Hepatocyte (in vitro differentiated cells): ENCODE measurements around the gene MYH7. TPM values are rescaled to one million over a fixed set of nuclear protein-coding genes. Genes with fewer than 3 reads are reported as not detected.

ENCODE experiments used
- DNase-seq: peaks from one replicate; pipeline ENCODE4 v3.0.0-alpha.2; 2016; ENCODE audit warnings: low spot score
- H2AFZ ChIP-seq: fragments of 200-600 bp; sonication (generic); 2 replicates; pipeline ENCODE4 v1.6.0; 2016; ENCODE audit warnings: antibody characterized with exemption, mild to moderate bottlenecking
- H3K27ac ChIP-seq: fragments of 200-600 bp; sonication (generic); 2 replicates; pipeline ENCODE4 v1.5.1; 2016; ENCODE audit warnings: mild to moderate bottlenecking
- H3K27me3 ChIP-seq: fragments of 200-600 bp; sonication (generic); 2 replicates; pipeline ENCODE4 v1.6.1; 2016
- H3K36me3 ChIP-seq: fragments of 200-600 bp; sonication (generic); replicated peaks from 2 replicates; pipeline ENCODE4 v1.5.1; 2016; ENCODE audit warnings: low read depth; ENCODE audit not compliant: insufficient read depth
- H3K4me1 ChIP-seq: fragments of 200-600 bp; sonication (generic); 2 replicates; pipeline ENCODE4 v1.5.1; 2016; ENCODE audit warnings: mild to moderate bottlenecking, moderate library complexity; ENCODE audit not compliant: insufficient read depth
- H3K4me2 ChIP-seq: fragments of 200-600 bp; sonication (generic); 2 replicates; pipeline ENCODE4 v1.6.0; 2016
- H3K4me3 ChIP-seq: fragments of 200-600 bp; sonication (generic); 2 replicates; pipeline ENCODE4 v1.5.1; 2016; ENCODE audit warnings: mild to moderate bottlenecking
- H3K79me2 ChIP-seq: fragments of 200-600 bp; sonication (generic); 2 replicates; pipeline ENCODE4 v1.6.0; 2017; ENCODE audit warnings: mild to moderate bottlenecking
- H3K9me2 ChIP-seq: fragments of 200-600 bp; sonication (generic); replicated peaks from 2 replicates; pipeline ENCODE4 v1.6.0; 2017; ENCODE audit warnings: mild to moderate bottlenecking; ENCODE audit not compliant: insufficient read depth
- H3K9me3 ChIP-seq: fragments of 200-600 bp; sonication (generic); 2 replicates; pipeline ENCODE4 v1.5.1; 2016; ENCODE audit warnings: low read depth, mild to moderate bottlenecking
- H4K20me1 ChIP-seq: fragments of 200-600 bp; sonication (generic); 2 replicates; pipeline ENCODE4 v1.6.0; 2016; ENCODE audit warnings: mild to moderate bottlenecking; ENCODE audit not compliant: insufficient read depth, poor library complexity, severe bottlenecking
- EZH2 ChIP-seq: fragments of 200-600 bp; sonication (generic); IDR thresholded peaks from 2 replicates; pipeline ENCODE4 v1.6.1; 2016; ENCODE audit warnings: antibody characterized with exemption, mild to moderate bottlenecking, borderline replicate concordance
- EZH2phosphoT487 ChIP-seq: fragments of 200-600 bp; sonication (generic); IDR thresholded peaks from one replicate; pipeline ENCODE4 v1.6.1; 2018; ENCODE audit warnings: antibody characterized with exemption, mild to moderate bottlenecking, low read depth, moderate library complexity; ENCODE audit not compliant: unreplicated experiment, severe bottlenecking
- WGBS: methylation state at CpG from one replicate; pipeline ENCODE4 v1.1.6; 2016; ENCODE audit warnings: low lambda C conversion rate; ENCODE audit errors: missing lambda C conversion rate; 5-methylcytosine and 5-hydroxymethylcytosine counted together
- polyA plus RNA-seq: library from polyadenylated mRNA; unstranded; fragments of >200 nt; fragmentation: Nextera tagmentation; extraction: Ambion mirVana; gene quantifications from 2 replicates; pipeline ENCODE4 v1.2.1, GENCODE V29; 2016
- total RNA-seq: library from RNA; depleted of rRNA; stranded (reverse); fragments of >200 nt; gene quantifications from 2 replicates; pipeline ENCODE4 v1.2.3, GENCODE V29; 2014
- TF ChIP-seq, protein P1 (sequence below): fragments of 200-600 bp; sonication (generic); IDR thresholded peaks from 2 replicates; pipeline ENCODE4 v1.5.1; 2016; ENCODE audit warnings: antibody characterized with exemption, mild to moderate bottlenecking; ENCODE audit not compliant: poor library complexity

MYH7 gene
- total and polyA plus RNA-seq, 2 experiments from 2014 or later: not detected

DNA sequence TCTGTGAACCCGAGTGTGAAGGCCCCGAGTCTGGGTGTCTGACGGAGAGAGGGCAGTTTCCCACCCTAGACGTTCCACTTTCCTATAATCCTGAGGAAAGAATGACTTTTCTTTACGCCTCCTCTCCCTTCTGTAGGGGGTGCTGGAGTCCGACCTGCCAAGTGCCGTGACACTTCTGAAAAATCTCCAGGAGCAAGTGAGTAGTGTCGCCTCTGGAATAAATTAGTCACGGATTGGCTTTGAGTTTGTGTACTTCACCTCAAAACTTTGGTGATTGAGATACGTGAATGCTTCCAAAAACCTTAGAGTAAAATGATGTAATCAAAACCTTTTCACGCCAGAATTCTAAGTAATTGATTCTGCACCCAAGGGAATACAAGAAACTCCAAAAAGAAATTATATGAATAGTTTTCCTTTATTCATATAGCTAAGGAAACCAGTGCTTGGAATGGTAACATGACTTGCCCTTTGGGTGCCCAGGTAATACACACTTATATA, 34.5 kb upstream of the MYH7 start:
- Histone ChIP-seq H4K20me1 (no peaks in the 10 kb centered on the region), H3K4me3 (peak overlapping the region; percentile 36), H3K27ac (peak overlapping the region; percentile 73), H3K27me3 (no peaks in the 10 kb centered on the region), H3K36me3 (no peaks in the 10 kb centered on the region), H3K79me2 (peaks cover 17% of the 10 kb centered on the region), H3K9me3 (no peaks in the 10 kb centered on the region), H3K9me2 (no peaks in the 10 kb centered on the region), H3K4me1 (peaks cover 6% of the 10 kb centered on the region), H3K4me2 (peak overlapping the region; percentile 88), H2AFZ (peak overlapping the region; percentile 19)
- WGBS: 10% methylated on average over 11 of the region's 11 CpGs
- peak; percentile 19 for DNase-seq
- TF ChIP-seq, protein P1, sequence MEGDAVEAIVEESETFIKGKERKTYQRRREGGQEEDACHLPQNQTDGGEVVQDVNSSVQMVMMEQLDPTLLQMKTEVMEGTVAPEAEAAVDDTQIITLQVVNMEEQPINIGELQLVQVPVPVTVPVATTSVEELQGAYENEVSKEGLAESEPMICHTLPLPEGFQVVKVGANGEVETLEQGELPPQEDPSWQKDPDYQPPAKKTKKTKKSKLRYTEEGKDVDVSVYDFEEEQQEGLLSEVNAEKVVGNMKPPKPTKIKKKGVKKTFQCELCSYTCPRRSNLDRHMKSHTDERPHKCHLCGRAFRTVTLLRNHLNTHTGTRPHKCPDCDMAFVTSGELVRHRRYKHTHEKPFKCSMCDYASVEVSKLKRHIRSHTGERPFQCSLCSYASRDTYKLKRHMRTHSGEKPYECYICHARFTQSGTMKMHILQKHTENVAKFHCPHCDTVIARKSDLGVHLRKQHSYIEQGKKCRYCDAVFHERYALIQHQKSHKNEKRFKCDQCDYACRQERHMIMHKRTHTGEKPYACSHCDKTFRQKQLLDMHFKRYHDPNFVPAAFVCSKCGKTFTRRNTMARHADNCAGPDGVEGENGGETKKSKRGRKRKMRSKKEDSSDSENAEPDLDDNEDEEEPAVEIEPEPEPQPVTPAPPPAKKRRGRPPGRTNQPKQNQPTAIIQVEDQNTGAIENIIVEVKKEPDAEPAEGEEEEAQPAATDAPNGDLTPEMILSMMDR: no peak
- TF ChIP-seq EZH2phosphoT487: no peak

DNA sequence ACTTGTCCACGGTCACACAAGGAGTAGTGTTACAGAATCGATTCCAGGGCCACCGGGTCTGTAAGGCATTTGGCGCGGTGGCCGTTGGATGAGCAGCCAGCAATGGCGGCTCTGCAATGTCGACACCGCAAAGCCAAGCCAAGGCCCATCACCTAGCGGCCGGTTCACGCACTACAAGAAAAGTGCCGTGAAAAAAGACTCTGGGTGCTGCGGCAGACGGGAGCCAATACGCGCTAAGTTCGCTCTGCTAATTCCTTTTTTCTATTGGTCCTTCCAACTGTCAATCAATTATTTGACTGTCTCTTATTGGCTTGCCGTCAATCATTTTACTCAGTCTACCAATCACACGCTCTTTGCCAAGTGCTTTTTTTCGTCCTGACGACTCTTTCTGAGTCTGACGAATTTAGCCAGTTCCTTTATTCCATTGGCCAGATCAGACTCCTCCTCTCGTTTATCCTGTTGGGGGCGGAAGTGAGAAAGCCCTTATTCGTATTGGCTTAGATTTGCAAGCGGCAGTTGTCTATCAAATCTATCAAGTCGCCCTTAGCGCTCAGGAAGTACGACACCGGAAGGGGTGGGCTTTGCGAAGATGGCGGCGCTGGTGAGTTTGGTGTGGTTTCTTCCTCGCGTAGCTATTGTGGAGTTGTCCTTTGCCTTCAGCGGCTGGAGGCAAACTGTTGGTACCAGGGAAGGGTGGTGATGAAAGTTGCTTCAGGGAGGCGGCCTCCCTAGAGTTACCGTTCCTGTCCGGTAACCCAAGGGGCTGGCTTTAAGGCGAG, 33.9 kb upstream of the MYH7 start, which contains the start of gene NGDN:
TSS of gene NGDN (plus strand) at position 577 of the 779 bp plus-strand sequence. CDS start at position 590, 13 bp downstream.
- 3% methylated on average over 41 of the region's 41 CpGs for WGBS
- peak within 1 kb of the TSS; percentile 88 for H3K4me2 ChIP-seq

GRCh38 chr14:23468704-23469126, 33.3 kb upstream of the MYH7 start:
- no peak for DNase-seq
- Histone ChIP-seq H3K9me3 (no peaks in the 10 kb centered on the region), H4K20me1 (no peaks in the 10 kb centered on the region), H3K4me3 (no peak overlapping the region), H3K27ac (peak overlapping the region; percentile 53), H3K4me1 (peaks cover 6% of the 10 kb centered on the region), H2AFZ (peak overlapping the region; percentile 79), H3K27me3 (no peaks in the 10 kb centered on the region), H3K9me2 (no peaks in the 10 kb centered on the region), H3K4me2 (peak overlapping the region; percentile 60), H3K79me2 (peaks cover 17% of the 10 kb centered on the region), H3K36me3 (no peaks in the 10 kb centered on the region)
- TF ChIP-seq EZH2: no peak
- WGBS: 85% methylated on average over 15 of the region's 15 CpGs

More for the DNA sequence above, 33.9 kb upstream of the MYH7 start, which contains the start of gene NGDN:
- Histone ChIP-seq H3K4me3 (peak within 1 kb of the TSS; percentile 36), H3K9me2 (no peaks in the 10 kb centered on the region), H3K27ac (peak within 1 kb of the TSS; percentile 73), H3K36me3 (no peaks in the 10 kb centered on the region), H3K79me2 (peaks cover 17% of the 10 kb centered on the region), H3K27me3 (no peaks in the 10 kb centered on the region), H3K9me3 (no peaks in the 10 kb centered on the region), H3K4me1 (peaks cover 6% of the 10 kb centered on the region), H2AFZ (peak within 1 kb of the TSS; percentile 79), H4K20me1 (no peaks in the 10 kb centered on the region)
- DNase-seq: peak; percentile 97
- no peak for TF ChIP-seq EZH2phosphoT487
- TF ChIP-seq, protein P1: peak; percentile 77

- DNase-seq: no peak
- Histone ChIP-seq H3K79me2 (peaks cover 5% of the 10 kb centered on the region), H2AFZ (no peak overlapping the region), H3K9me3 (no peaks in the 10 kb centered on the region), H3K36me3 (no peaks in the 10 kb centered on the region), H3K27ac (no peak overlapping the region), H4K20me1 (no peaks in the 10 kb centered on the region), H3K4me3 (no peak overlapping the region), H3K27me3 (no peaks in the 10 kb centered on the region), H3K4me1 (peaks cover 2% of the 10 kb centered on the region), H3K4me2 (no peak overlapping the region), H3K9me2 (no peaks in the 10 kb centered on the region)
- WGBS: 80% methylated on average over 3 of the region's 3 CpGs
- TF ChIP-seq, protein P1: no peak
- no peak for TF ChIP-seq EZH2phosphoT487
- no peak for TF ChIP-seq EZH2
These were observed 29.8 kb upstream of the MYH7 start for GRCh38 chr14:23465261-23465660.
